Chondrocyte (in vitro differentiated cells): ENCODE measurements around the gene TAF1A. TPM values are rescaled to one million over a fixed set of nuclear protein-coding genes. Genes with fewer than 3 reads are reported as not detected.

Experiments used
- DNase-seq: peaks from one replicate; pipeline ENCODE4 v3.0.0; 2021; ENCODE audit warnings: mixed read lengths, low spot score
- H3K27ac Mint-ChIP-seq: one replicate; pipeline ENCODE4 v1.8.0; 2021; ENCODE audit warnings: mild to moderate bottlenecking, moderate library complexity, mixed read lengths; ENCODE audit not compliant: unreplicated experiment
- H3K27me3 Mint-ChIP-seq: 2 replicates; pipeline ENCODE4 v1.8.0; 2021; ENCODE audit warnings: low read depth, mixed read lengths
- H3K36me3 Mint-ChIP-seq: 2 replicates; pipeline ENCODE4 v1.8.0; 2021; ENCODE audit warnings: low read depth, mixed read lengths
- H3K4me1 Mint-ChIP-seq: 2 replicates; pipeline ENCODE4 v1.8.0; 2021; ENCODE audit warnings: low read depth, mild to moderate bottlenecking, mixed read lengths
- H3K4me3 Mint-ChIP-seq: one replicate; pipeline ENCODE4 v1.8.0; 2021; ENCODE audit warnings: mild to moderate bottlenecking, moderate library complexity, mixed read lengths; ENCODE audit not compliant: unreplicated experiment
- H3K9me3 Mint-ChIP-seq: 2 replicates; pipeline ENCODE4 v1.8.0; 2021; ENCODE audit warnings: low read depth, mixed read lengths
- total RNA-seq: library from RNA; stranded (reverse); gene quantifications from 3 replicates; pipeline ENCODE4 v1.2.1, GENCODE V29; 2021
- TF ChIP-seq, protein P1 (sequence below): fragments of 200-600 bp; sonication (generic); IDR thresholded peaks from 2 replicates; pipeline ENCODE4 v1.5.0; 2021; ENCODE audit warnings: antibody characterized with exemption, mild to moderate bottlenecking, moderate library complexity

Gene TAF1A
- total RNA-seq, 1 donor from 2014 or later: 3.7 TPM

GRCh38 chr1:222529181-222529580 is 60.6 kb downstream of the TAF1A start:
- Mint-ChIP-seq H3K4me1 (no peaks in the 10 kb centered on the region), H3K4me3 (no peak overlapping the region), H3K27me3 (peaks cover 28% of the 10 kb centered on the region), H3K36me3 (no peaks in the 10 kb centered on the region), H3K9me3 (no peaks in the 10 kb centered on the region), H3K27ac (no peak overlapping the region)
- DNase-seq: no peak
- TF ChIP-seq, protein P1, sequence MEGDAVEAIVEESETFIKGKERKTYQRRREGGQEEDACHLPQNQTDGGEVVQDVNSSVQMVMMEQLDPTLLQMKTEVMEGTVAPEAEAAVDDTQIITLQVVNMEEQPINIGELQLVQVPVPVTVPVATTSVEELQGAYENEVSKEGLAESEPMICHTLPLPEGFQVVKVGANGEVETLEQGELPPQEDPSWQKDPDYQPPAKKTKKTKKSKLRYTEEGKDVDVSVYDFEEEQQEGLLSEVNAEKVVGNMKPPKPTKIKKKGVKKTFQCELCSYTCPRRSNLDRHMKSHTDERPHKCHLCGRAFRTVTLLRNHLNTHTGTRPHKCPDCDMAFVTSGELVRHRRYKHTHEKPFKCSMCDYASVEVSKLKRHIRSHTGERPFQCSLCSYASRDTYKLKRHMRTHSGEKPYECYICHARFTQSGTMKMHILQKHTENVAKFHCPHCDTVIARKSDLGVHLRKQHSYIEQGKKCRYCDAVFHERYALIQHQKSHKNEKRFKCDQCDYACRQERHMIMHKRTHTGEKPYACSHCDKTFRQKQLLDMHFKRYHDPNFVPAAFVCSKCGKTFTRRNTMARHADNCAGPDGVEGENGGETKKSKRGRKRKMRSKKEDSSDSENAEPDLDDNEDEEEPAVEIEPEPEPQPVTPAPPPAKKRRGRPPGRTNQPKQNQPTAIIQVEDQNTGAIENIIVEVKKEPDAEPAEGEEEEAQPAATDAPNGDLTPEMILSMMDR: no peak

DNA sequence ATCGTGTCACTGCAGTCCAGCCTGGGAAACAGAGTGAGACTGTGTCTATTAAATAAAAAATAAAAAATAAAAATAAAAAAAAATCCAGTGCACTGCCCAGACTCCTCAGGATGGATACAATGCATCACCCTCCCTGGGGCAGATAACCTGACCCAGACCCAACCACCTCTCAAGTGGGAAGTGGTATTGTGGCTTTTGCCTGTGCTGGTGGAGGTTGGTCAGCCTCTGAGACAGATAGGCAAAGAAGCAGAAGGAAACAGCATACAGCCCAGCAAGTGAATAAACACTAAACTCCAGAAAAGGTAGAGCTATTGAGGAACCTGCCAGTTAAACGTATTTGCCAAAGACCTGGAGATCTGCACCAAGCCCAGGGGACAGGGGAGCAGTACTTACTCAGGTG is 63.8 kb downstream of the TAF1A start:
- DNase-seq: no peak
- H3K4me3 Mint-ChIP-seq: no peak overlapping the region
- H3K4me1 Mint-ChIP-seq: no peaks in the 10 kb centered on the region
- H3K36me3 Mint-ChIP-seq: no peaks in the 10 kb centered on the region
- TF ChIP-seq, protein P1: no peak
- H3K27me3 Mint-ChIP-seq: peaks cover 25% of the 10 kb centered on the region
- H3K27ac Mint-ChIP-seq: no peak overlapping the region
- no peaks in the 10 kb centered on the region for H3K9me3 Mint-ChIP-seq

GRCh38 chr1:222523852-222524251 is 65.9 kb downstream of the TAF1A start:
- Mint-ChIP-seq H3K4me3 (no peak overlapping the region), H3K4me1 (no peaks in the 10 kb centered on the region), H3K27me3 (peaks cover 25% of the 10 kb centered on the region), H3K36me3 (no peaks in the 10 kb centered on the region), H3K9me3 (no peaks in the 10 kb centered on the region), H3K27ac (no peak overlapping the region)
- no peak for DNase-seq
- TF ChIP-seq, protein P1: no peak

DNA sequence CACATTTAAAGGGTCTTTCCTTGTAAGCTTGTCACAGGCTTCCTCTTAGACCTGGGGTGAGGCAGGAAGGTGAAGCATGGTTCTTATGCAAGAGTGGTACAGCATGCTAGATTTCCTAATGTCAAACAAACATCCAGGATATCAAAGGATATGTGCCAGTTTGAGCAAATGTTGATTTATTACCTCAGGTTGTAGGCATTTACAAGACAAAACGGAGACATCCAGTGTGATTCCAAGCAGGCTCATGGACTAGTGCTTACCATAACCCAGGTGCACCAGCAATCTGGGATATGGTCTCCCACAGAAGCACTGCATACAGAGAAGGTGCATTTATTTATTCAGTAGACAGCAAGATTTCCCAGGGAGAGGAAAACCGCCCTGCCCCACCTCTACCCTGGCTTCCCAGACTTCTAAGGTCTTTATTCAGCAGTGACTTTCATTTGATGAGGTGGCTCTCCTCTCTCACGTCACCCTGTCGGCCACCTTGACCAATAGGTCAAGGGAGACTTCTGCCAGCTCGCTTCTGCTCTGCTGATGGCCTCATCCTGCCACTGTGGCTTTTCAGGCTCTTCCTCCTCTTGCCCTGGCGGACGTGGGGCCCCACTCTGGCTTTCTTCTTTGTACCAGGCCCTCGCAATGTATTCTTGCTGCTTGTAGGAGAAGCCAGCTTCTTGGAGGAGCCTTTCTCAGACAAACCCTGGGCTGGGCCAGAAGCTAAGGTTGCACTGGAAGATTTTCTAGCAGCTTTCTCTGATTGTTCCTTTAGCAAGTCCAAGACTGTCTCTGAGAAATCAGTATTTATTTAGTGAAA is 67.4 kb downstream of the TAF1A start:
- H3K4me3 Mint-ChIP-seq: no peak overlapping the region
- H3K27ac Mint-ChIP-seq: no peak overlapping the region
- TF ChIP-seq, protein P1: no peak
- peaks cover 20% of the 10 kb centered on the region for H3K27me3 Mint-ChIP-seq
- H3K9me3 Mint-ChIP-seq: no peaks in the 10 kb centered on the region
- DNase-seq: no peak
- no peaks in the 10 kb centered on the region for H3K36me3 Mint-ChIP-seq
- no peaks in the 10 kb centered on the region for H3K4me1 Mint-ChIP-seq

GRCh38 chr1:222521299-222522104 is 68.2 kb downstream of the TAF1A start:
- TF ChIP-seq, protein P1: no peak
- Mint-ChIP-seq H3K27ac (no peak overlapping the region), H3K9me3 (no peaks in the 10 kb centered on the region), H3K4me1 (no peaks in the 10 kb centered on the region), H3K27me3 (peaks cover 16% of the 10 kb centered on the region), H3K36me3 (no peaks in the 10 kb centered on the region), H3K4me3 (no peak overlapping the region)
- no peak for DNase-seq

Other genes with a start within 250 kb of the TAF1A start
- not detected in 3 replicates for gene HHIPL2, start 41.8 kb downstream of the TAF1A start, total RNA-seq
- 92.3 to 107 TPM (median 96.4 TPM) in 3 replicates for gene MIA3, start 28.2 kb upstream of the TAF1A start, total RNA-seq
- gene AIDA, start 122.6 kb upstream of the TAF1A start, total RNA-seq: 67.9 to 75.1 TPM (median 74.5 TPM) in 3 replicates
- gene BROX, start 122.6 kb upstream of the TAF1A start, total RNA-seq: 32.5 to 36.1 TPM (median 35.6 TPM) in 3 replicates
- not detected in 3 replicates for gene FAM177B, start 147.3 kb upstream of the TAF1A start, total RNA-seq
- gene DISP1, start 225.1 kb upstream of the TAF1A start, total RNA-seq: 4.7 to 5.9 TPM (median 5.6 TPM) in 3 replicates